A673 (cell line): ENCODE data around the gene BANF1. TPM values are rescaled to one million over a fixed set of nuclear protein-coding genes. Genes with fewer than 3 reads are reported as not detected.

ENCODE experiments used
- BruUV-seq: library from RNA; stranded (reverse); fragments of 400-500 nt; replicated peaks from 2 replicates; lab custom pipeline; 2021; lab: Mats Ljungman, UMichigan
- CTCF ChIA-PET: fragments of 300-600 bp; sonication (Branson Sonifier 250); formaldehyde crosslinking; loops from one replicate; lab custom pipeline; 2022; ENCODE audit warnings: antibody characterized with exemption; lab: Charles Lee
- POLR2A ChIA-PET: fragments of 300-600 bp; sonication (Branson Sonifier 250); formaldehyde crosslinking; loops from one replicate; lab custom pipeline; 2022; ENCODE audit warnings: antibody characterized with exemption; ENCODE audit not compliant: low non-redundant PET; lab: Charles Lee
- DNase-seq: peaks from one replicate; pipeline ENCODE4 v3.0.0-alpha.2; 2015; ENCODE audit warnings: low spot score
- H3K27ac ChIP-seq: fragments of 200-600 bp; sonication (generic); 2 replicates; pipeline ENCODE4 v1.5.1; 2016; ENCODE audit warnings: mixed run types, low read depth, mild to moderate bottlenecking, mixed read lengths, antibody characterized with exemption, low read length; ENCODE audit not compliant: poor library complexity, severe bottlenecking
- H3K27me3 ChIP-seq: fragments of 200-600 bp; sonication (generic); replicated peaks from 2 replicates; pipeline ENCODE4 v1.6.1; 2017; ENCODE audit warnings: mixed run types, low read depth, mild to moderate bottlenecking, mixed read lengths, antibody characterized with exemption, low read length; ENCODE audit not compliant: insufficient read depth, poor library complexity
- H3K36me3 ChIP-seq: fragments of 200-600 bp; sonication (generic); 2 replicates; pipeline ENCODE4 v1.6.1; 2016; ENCODE audit warnings: mixed run types, mild to moderate bottlenecking, mixed read lengths, antibody characterized with exemption, low read length; ENCODE audit not compliant: insufficient read depth, poor library complexity, severe bottlenecking
- H3K4me1 ChIP-seq: fragments of 200-600 bp; sonication (generic); 2 replicates; pipeline ENCODE4 v1.6.1; 2017; ENCODE audit warnings: mixed run types, mild to moderate bottlenecking, mixed read lengths, antibody characterized with exemption, low read length; ENCODE audit not compliant: insufficient read depth, poor library complexity, severe bottlenecking
- H3K4me3 ChIP-seq: fragments of 200-600 bp; sonication (generic); 2 replicates; pipeline ENCODE4 v1.5.1; 2016; ENCODE audit warnings: low read depth, mixed run types, mild to moderate bottlenecking, mixed read lengths, low read length; ENCODE audit not compliant: poor library complexity, severe bottlenecking
- H3K9me3 ChIP-seq: fragments of 200-600 bp; sonication (generic); 2 replicates; pipeline ENCODE4 v1.6.1; 2016; ENCODE audit warnings: mixed run types, low read depth, mild to moderate bottlenecking, mixed read lengths, antibody characterized with exemption, low read length; ENCODE audit not compliant: poor library complexity, severe bottlenecking
- CTCF ChIP-seq: fragments of 300-800, 200-600 bp; sonication (generic); conservative IDR thresholded peaks from 2 replicates; pipeline ENCODE4 v1.5.1; 2017; ENCODE audit warnings: low read depth, mild to moderate bottlenecking, antibody characterized with exemption, low read length, moderate library complexity, mixed read lengths
- EZH2 ChIP-seq: fragments of 200-600 bp; sonication (generic); IDR thresholded peaks from 2 replicates; pipeline ENCODE4 v1.6.1; 2017; ENCODE audit warnings: borderline replicate concordance, low read depth, mild to moderate bottlenecking, mixed read lengths, antibody characterized with exemption, low read length; ENCODE audit not compliant: poor library complexity, severe bottlenecking
- intact Hi-C: fragments of 100-400 bp; cut with micrococcal nuclease; formaldehyde crosslinking; loops from one replicate; pipeline ENCODE4 v1.10.0; 2022; ENCODE audit not compliant: unreplicated experiment
- total RNA-seq: library from RNA; stranded (reverse); gene quantifications from 2 replicates; pipeline ENCODE4 v1.2.3, GENCODE V29; 2021

BANF1 gene
- total RNA-seq, 1 experiment from 2014 or later, result 556 TPM

GRCh38 chr11:65961267-65962140, 40.8 kb upstream of the BANF1 start, which contains the start of gene SART1:
TSS of gene SART1 (plus strand) at chr11:65961734. CDS start at chr11:65961781, 47 bp downstream.
- peaks cover 29% of the 10 kb centered on the region for H3K36me3 ChIP-seq
- H3K27me3 ChIP-seq, result no peaks in the 10 kb centered on the region
- H3K27ac ChIP-seq, result peak within 1 kb of the TSS; percentile 94
- no peaks in the 10 kb centered on the region for H3K9me3 ChIP-seq
- no peak for TF ChIP-seq EZH2
- TF ChIP-seq CTCF, result no peak
- intact Hi-C loops, result loop anchor here (5.0 kb wide), 1 partner anchor 41 kb away; the partner anchor contains the start of genes BANF1 and EIF1AD
- DNase-seq, result peak; percentile 100
- CTCF ChIA-PET, result no interaction called here
- H3K4me1 ChIP-seq, result peaks cover 8% of the 10 kb centered on the region
- TSS peak; percentile 99 for BruUV-seq
- POLR2A ChIA-PET, result interaction anchor here (0.6 kb wide), 1 partner anchor 538 kb away, joined by 3 read pairs; no protein-coding TSS in a partner anchor
- peak within 1 kb of the TSS; percentile 88 for H3K4me3 ChIP-seq

- BruUV-seq, result TSS peak; percentile 50
Measured at GRCh38 chr11:65962141-65962564, 40.1 kb upstream of the BANF1 start.

GRCh38 chr11:65964906-65965305, 37.4 kb upstream of the BANF1 start:
- DNase-seq, result no peak
- Histone ChIP-seq H3K9me3 (no peaks in the 10 kb centered on the region), H3K27me3 (no peaks in the 10 kb centered on the region), H3K36me3 (peaks cover 58% of the 10 kb centered on the region), H3K4me1 (peaks cover 8% of the 10 kb centered on the region), H3K4me3 (no peak overlapping the region), H3K27ac (no peak overlapping the region)
- CTCF ChIA-PET, result interaction anchor here (0.6 kb wide), 1 partner anchor 37 kb away, joined by 3 read pairs; the partner anchor contains the start of gene BANF1
- POLR2A ChIA-PET, result interaction anchor here (0.6 kb wide), 1 partner anchor 92 kb away, joined by 8 read pairs; the partner anchor contains the start of gene EFEMP2
- no peak for TF ChIP-seq EZH2
- TF ChIP-seq CTCF, result no peak
- intact Hi-C loops, result loop anchor here (5.0 kb wide), 1 partner anchor 37 kb away; the partner anchor contains the start of genes BANF1 and EIF1AD
- BruUV-seq, result no TSS peak

More at GRCh38 chr11:65962141-65962564, 40.1 kb upstream of the BANF1 start:
- ChIA-PET CTCF (interaction anchor here (0.6 kb wide), 1 partner anchor 243 kb away, joined by 3 read pairs; no protein-coding TSS in a partner anchor), POLR2A (no interaction called here)
- H3K4me3 ChIP-seq, result peak overlapping the region; percentile 88
- no peaks in the 10 kb centered on the region for H3K9me3 ChIP-seq
- peaks cover 8% of the 10 kb centered on the region for H3K4me1 ChIP-seq
- TF ChIP-seq EZH2, result no peak
- H3K27ac ChIP-seq, result peak overlapping the region; percentile 94
- DNase-seq, result no peak
- intact Hi-C loops, result loop anchor here (5.0 kb wide), 1 partner anchor 40 kb away; the partner anchor contains the start of genes BANF1 and EIF1AD
- H3K36me3 ChIP-seq, result peaks cover 36% of the 10 kb centered on the region
- no peaks in the 10 kb centered on the region for H3K27me3 ChIP-seq
